ENCODE results near the gene POLR1C. TPM values are rescaled to one million over a fixed set of nuclear protein-coding genes. Genes with fewer than 3 reads are reported as not detected.
"Not testable (repeated sequence)": the region's sequence is repeated elsewhere in the genome, so short reads cannot be mapped to it uniquely, and the experiment has no call there.

The POLR1C gene
- total and polyA plus RNA-seq, 7 donors, result 17.5 to 64.5 (median 24.7) TPM

GRCh38 chr6:43544461-43544860, 27.6 kb downstream of the POLR1C start:
- H3K4me1 ChIP-seq, result no peaks in the 10 kb centered on the region
- no peak overlapping the region for H3K4me3 ChIP-seq
- no peak for ATAC-seq
- TF ChIP-seq CTCF (IDR thresholded peaks at IDR 0.05), result no peak
- no peaks in the 10 kb centered on the region for H3K9me3 ChIP-seq
- H3K36me3 ChIP-seq (ENCODE audit: insufficient read depth in 1 of 2, low read depth in 1 of 2), result peaks cover 12 to 99% of the 10 kb centered on the region in 2 donors
- intact Hi-C loops (cut with DNase I), result no loop called here
- no peak overlapping the region for H3K27ac ChIP-seq
- 52 to 72% (median 54%) methylated on average over 4 of the region's 4 CpGs for WGBS, 3 donors
- no peak for DNase-seq
- H3K27me3 ChIP-seq (ENCODE audit: insufficient read depth in 3 of 3, low read length in 2 of 3), result no peaks in the 10 kb centered on the region

- WGBS, 3 donors, result 83 to 92% (median 86%) methylated on average over 3 of the region's 3 CpGs
Measured at GRCh38 chr6:43547222-43547621, 30.3 kb downstream of the POLR1C start.

GRCh38 chr6:43557620-43558019, 40.7 kb downstream of the POLR1C start:
- WGBS, 3 donors, result 95 to 97% (median 96%) methylated on average over 5 to 7 of the region's 7 CpGs
- H3K4me3 ChIP-seq; intact Hi-C loops (cut with DNase I); H3K27me3 ChIP-seq (ENCODE audit: insufficient read depth in 3 of 3, low read length in 2 of 3); H3K4me1 ChIP-seq; DNase-seq; H3K9me3 ChIP-seq; ATAC-seq; H3K27ac ChIP-seq: not testable (repeated sequence)
- H3K36me3 ChIP-seq (ENCODE audit: insufficient read depth in 1 of 2, low read depth in 1 of 2), result peaks cover 21 to 100% of the 10 kb centered on the region in 2 donors

More at GRCh38 chr6:43547222-43547621, 30.3 kb downstream of the POLR1C start:
- intact Hi-C loops (cut with DNase I), result loop anchor here in 1 of 2 donors (2.0 kb wide), 1 partner anchor 40 kb away; no protein-coding TSS in a partner anchor
- Histone ChIP-seq H3K9me3 (no peaks in the 10 kb centered on the region), H3K27me3 (ENCODE audit: insufficient read depth in 3 of 3, low read length in 2 of 3) (no peaks in the 10 kb centered on the region), H3K27ac (no peak overlapping the region), H3K36me3 (ENCODE audit: insufficient read depth in 1 of 2, low read depth in 1 of 2) (peaks cover 26 to 100% of the 10 kb centered on the region in 2 donors), H3K4me3 (no peak overlapping the region), H3K4me1 (no peaks in the 10 kb centered on the region)
- no peak for TF ChIP-seq CTCF (IDR thresholded peaks at IDR 0.05)
- DNase-seq, result no peak
- ATAC-seq, result no peak

GRCh38 chr6:43559328-43559727, 42.4 kb downstream of the POLR1C start:
- H3K36me3 ChIP-seq (ENCODE audit: insufficient read depth in 1 of 2, low read depth in 1 of 2), result peaks cover 21 to 100% of the 10 kb centered on the region in 2 donors
- DNase-seq (no peak), ATAC-seq (no peak)
- no peak for TF ChIP-seq CTCF (IDR thresholded peaks at IDR 0.05)
- no peak overlapping the region for H3K27ac ChIP-seq
- H3K9me3 ChIP-seq, result no peaks in the 10 kb centered on the region
- no peaks in the 10 kb centered on the region for H3K27me3 ChIP-seq (ENCODE audit: insufficient read depth in 3 of 3, low read length in 2 of 3)
- intact Hi-C loops (cut with DNase I), result no loop called here
- no peaks in the 10 kb centered on the region for H3K4me1 ChIP-seq
- no peak overlapping the region for H3K4me3 ChIP-seq

- Histone ChIP-seq H3K36me3 (ENCODE audit: insufficient read depth in 1 of 2, low read depth in 1 of 2) (peaks cover 16 to 76% of the 10 kb centered on the region in 2 donors), H3K27me3 (ENCODE audit: insufficient read depth in 3 of 3, low read length in 2 of 3) (no peaks in the 10 kb centered on the region), H3K27ac (no peak overlapping the region), H3K9me3 (no peaks in the 10 kb centered on the region), H3K4me3 (no peak overlapping the region), H3K4me1 (peaks cover 7% of the 10 kb centered on the region)
- TF ChIP-seq CTCF (IDR thresholded peaks at IDR 0.05), result no peak
- WGBS, 3 donors, result 85 to 94% (median 88%) methylated on average over 5 of the region's 5 CpGs
- ATAC-seq (no peak), DNase-seq (no peak)
- intact Hi-C loops (cut with DNase I), result loop anchor here in 1 of 2 donors (10.0 kb wide), 1 partner anchor 116 kb away; the partner anchor contains the start of gene DLK2
Measured at GRCh38 chr6:43570876-43571441, 54.1 kb downstream of the POLR1C start.

Other genes with a start within 250 kb of the POLR1C start
- not detected for gene SLC22A7, start 218.8 kb upstream of the POLR1C start, total RNA-seq
- gene SLC22A7, start 218.8 kb upstream of the POLR1C start, polyA plus RNA-seq, result not detected
- under 1 TPM in 1 of 4 donors, not detected in 3; 0.47 TPM for gene CRIP3, start 208.3 kb upstream of the POLR1C start, total RNA-seq
- gene CRIP3, start 208.3 kb upstream of the POLR1C start, polyA plus RNA-seq, result under 1 TPM; 0.05 to 0.15 (median 0.09) TPM
- gene ZNF318, start 147.4 kb upstream of the POLR1C start, total RNA-seq, result 10 to 100 TPM in 1 of 4 donors, 1 to 10 TPM in 3; 7.7 to 14.3 (median 9.5) TPM
- gene ZNF318, start 147.4 kb upstream of the POLR1C start, polyA plus RNA-seq, result 10 to 100 TPM in 1 of 3 donors, 1 to 10 TPM in 2; 3.4 to 12.4 (median 4.5) TPM
- 10 to 100 TPM in 2 of 4 donors, 1 to 10 TPM in 2; 7.8 to 11.0 (median 9.9) TPM for gene ABCC10, start 89.5 kb upstream of the POLR1C start, total RNA-seq
- gene ABCC10, start 89.5 kb upstream of the POLR1C start, polyA plus RNA-seq, result 1 to 10 TPM; 8.9 to 9.9 (median 8.9) TPM
- under 1 TPM in 1 of 4 donors, not detected in 3; 0.56 TPM for gene DLK2, start 61.5 kb upstream of the POLR1C start, total RNA-seq
- gene DLK2, start 61.5 kb upstream of the POLR1C start, polyA plus RNA-seq, result under 1 TPM; 0.04 to 0.90 (median 0.10) TPM
- 10 to 100 TPM; 31.4 to 39.9 (median 36.3) TPM for gene TJAP1, start 39.5 kb upstream of the POLR1C start, total RNA-seq
- gene TJAP1, start 39.5 kb upstream of the POLR1C start, polyA plus RNA-seq, result 10 to 100 TPM; 18.0 to 35.2 (median 20.8) TPM
- gene LRRC73, start 6.7 kb upstream of the POLR1C start, total RNA-seq, result under 1 TPM in 1 of 4 donors, not detected in 3; 0.20 TPM
- under 1 TPM; 0.10 to 0.29 (median 0.26) TPM for gene LRRC73, start 6.7 kb upstream of the POLR1C start, polyA plus RNA-seq
- 10 to 100 TPM; 57.9 to 71.4 (median 63.0) TPM for gene YIPF3, start 163 bp upstream of the POLR1C start, total RNA-seq
- gene YIPF3, start 163 bp upstream of the POLR1C start, polyA plus RNA-seq, result 10 to 100 TPM; 57.7 to 91.5 (median 71.8) TPM
- gene XPO5, start 58.9 kb downstream of the POLR1C start, total RNA-seq, result 10 to 100 TPM; 17.5 to 40.1 (median 20.1) TPM
- gene XPO5, start 58.9 kb downstream of the POLR1C start, polyA plus RNA-seq, result 10 to 100 TPM; 12.3 to 21.7 (median 12.8) TPM
- 1 to 10 TPM; 3.6 to 6.4 (median 5.5) TPM for gene POLH, start 59.1 kb downstream of the POLR1C start, total RNA-seq
- 1 to 10 TPM; 1.7 to 6.8 (median 1.9) TPM for gene POLH, start 59.1 kb downstream of the POLR1C start, polyA plus RNA-seq
- gene GTPBP2, start 112.2 kb downstream of the POLR1C start, total RNA-seq, result 10 to 100 TPM; 32.8 to 43.8 (median 35.2) TPM
- 10 to 100 TPM; 27.8 to 69.6 (median 33.9) TPM for gene GTPBP2, start 112.2 kb downstream of the POLR1C start, polyA plus RNA-seq
- gene MAD2L1BP, start 118.8 kb downstream of the POLR1C start, total RNA-seq, result 10 to 100 TPM; 17.0 to 36.6 (median 26.1) TPM
- gene MAD2L1BP, start 118.8 kb downstream of the POLR1C start, polyA plus RNA-seq, result 10 to 100 TPM; 30.5 to 43.1 (median 31.6) TPM
- under 1 TPM in 1 of 4 donors, not detected in 3; 0.11 TPM for gene RSPH9, start 127.9 kb downstream of the POLR1C start, total RNA-seq
- gene RSPH9, start 127.9 kb downstream of the POLR1C start, polyA plus RNA-seq, result under 1 TPM; 0.36 to 0.59 (median 0.51) TPM
- 100 to 1,000 TPM in 2 of 4 donors, 10 to 100 TPM in 2; 64.1 to 152 (median 103) TPM for gene MRPS18A, start 170.7 kb downstream of the POLR1C start, total RNA-seq
- 100 to 1,000 TPM; 106 to 151 (median 148) TPM for gene MRPS18A, start 170.7 kb downstream of the POLR1C start, polyA plus RNA-seq